Stomach (tissue), 9 donors: ENCODE data around the gene BABAM2. TPM values are rescaled to one million over a fixed set of nuclear protein-coding genes. Genes with fewer than 3 reads are reported as not detected.

Source experiments
- DNase-seq, 2 donors: peaks; one replicate each; pipeline versions ENCODE4 v3.0.0 to v3.0.0-alpha.2; 2013 to 2019
- H3K27ac ChIP-seq, 5 donors: fragments of 200-600 bp in 4 of 5; sonication (generic) in 4 of 5; one replicate each; pipeline ENCODE4 v1.5.1; 2013 to 2019; ENCODE audit warnings: mild to moderate bottlenecking in 1 of 5, moderate library complexity in 1 of 5
- H3K27me3 ChIP-seq, 3 donors: fragments of 200-600 bp; sonication (generic); one replicate each; pipeline ENCODE4 v1.5.1; 2017 to 2019; ENCODE audit warnings: mixed run types in 1 of 3
- H3K36me3 ChIP-seq, 4 donors: fragments of 200-600 bp; sonication (generic); 1 replicate in 3 of 4; 2 replicates in 1 of 4; pipeline ENCODE4 v1.5.1; 2016 to 2019
- H3K4me1 ChIP-seq, 4 donors: fragments of 200-600 bp; sonication (generic); one replicate each; pipeline ENCODE4 v1.5.1; 2016 to 2019
- H3K4me3 ChIP-seq, 4 donors: fragments of 200-600 bp; sonication (generic) in 3 of 4; one replicate each; pipeline ENCODE4 v1.5.1; 2016 to 2019; ENCODE audit warnings: mild to moderate bottlenecking in 1 of 4
- H3K9me3 ChIP-seq, 4 donors: fragments of 200-600 bp; sonication (generic); one replicate each; pipeline ENCODE4 v1.5.1; 2016 to 2019
- CTCF ChIP-seq, 7 experiments: fragments of 450-650 bp in 4 of 7; fragments of 200-600 bp in 3 of 7; sonication (generic) in 3 of 7; IDR thresholded peaks; one replicate each; pipeline ENCODE4 v1.5.1; 2016 to 2019; ENCODE audit warnings: antibody characterized with exemption in 7 of 7, control low read depth in 2 of 7, mild to moderate bottlenecking in 1 of 7
- EP300 ChIP-seq: sonication (generic); formaldehyde crosslinking; IDR thresholded peaks from one replicate; pipeline ENCODE4 v1.6.1; 2017; ENCODE audit warnings: antibody characterized with exemption
- POLR2A ChIP-seq, 4 donors: fragments of 450-650 bp; IDR thresholded peaks; one replicate each; pipeline ENCODE4 v1.6.1; 2016; ENCODE audit warnings: antibody characterized with exemption in 4 of 4, control low read depth in 2 of 4, mild to moderate bottlenecking in 1 of 4, moderate library complexity in 1 of 4
- POLR2AphosphoS5 ChIP-seq, 3 donors: sonication (generic); formaldehyde crosslinking; IDR thresholded peaks; one replicate each; pipeline ENCODE4 v1.6.1; 2016; ENCODE audit warnings: antibody characterized with exemption in 3 of 3
- WGBS, 5 donors: extraction: QIAGEN DNeasy Blood & Tissue Kit in 3 of 5; methylation state at CpG; one replicate each; pipeline versions ENCODE4 v1.1.5 to v1.1.7; 2013 to 2018; 5-methylcytosine and 5-hydroxymethylcytosine counted together
- intact Hi-C: fragments of 100-400 bp; cut with DNase I; formaldehyde crosslinking; loops from one replicate; pipeline ENCODE4 v1.15.1; 2023; ENCODE audit warnings: low total_unique reads
- polyA plus RNA-seq, 3 donors: library from polyadenylated mRNA; stranded (reverse); fragments of 200-250 nt; gene quantifications; one replicate each; pipeline ENCODE4 v1.2.3, GENCODE V29; 2013
- total RNA-seq, 5 donors: library from RNA; depleted of rRNA; stranded (reverse); fragments of >200 nt; gene quantifications; one replicate each; pipeline versions ENCODE4 v1.1.0 to v1.2.3, GENCODE V29; 2014 to 2016
- donor health status: healthy with polysubstance abuse.
- donor health status: Bipolar disorder and iron deficiency.
- donor health status: healthy.

Gene BABAM2
- total and polyA plus RNA-seq, 8 donors, result 14.2 to 41.4 (median 22.8) TPM

DNA sequence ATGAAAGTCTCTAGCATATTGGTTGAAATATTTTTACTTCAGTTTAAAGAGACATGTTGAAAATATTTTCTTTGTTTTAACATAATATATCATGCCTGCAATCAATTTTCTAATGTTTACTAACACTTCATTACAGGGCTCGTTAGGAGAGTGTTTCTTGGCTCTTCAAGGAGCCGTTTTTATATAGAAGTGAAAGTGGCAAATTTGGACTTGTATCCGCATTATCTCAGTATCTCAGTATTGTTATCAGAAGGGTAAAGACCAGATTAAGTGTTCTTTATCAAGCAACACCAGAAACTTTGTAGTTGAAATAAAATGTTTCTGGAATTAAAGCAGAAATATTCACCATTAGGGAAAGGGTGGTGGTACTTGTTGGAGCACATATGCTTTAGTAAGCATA lies 97.8 kb downstream of the BABAM2 start:
- Histone ChIP-seq H3K4me1 (peaks cover 0 to 42% (median 14%) of the 10 kb centered on the region in 4 donors), H3K9me3 (no peaks in the 10 kb centered on the region), H3K27ac (peak overlapping the region in 1 of 5 donors; percentile 16), H3K36me3 (no peaks in the 10 kb centered on the region), H3K4me3 (no peak overlapping the region), H3K27me3 (no peaks in the 10 kb centered on the region)
- no peak for DNase-seq
- 17 to 29% (median 22%) methylated on average over 3 of the region's 3 CpGs for WGBS, 5 donors
- intact Hi-C loops, result no loop called here
- TF ChIP-seq CTCF (IDR thresholded peaks at IDR 0.05), result no peak
- TF ChIP-seq POLR2AphosphoS5 (IDR thresholded peaks at IDR 0.05), result no peak
- TF ChIP-seq EP300, result no peak
- no peak for TF ChIP-seq POLR2A (IDR thresholded peaks at IDR 0.05)

- TF ChIP-seq POLR2AphosphoS5 (IDR thresholded peaks at IDR 0.05) (no peak), CTCF (IDR thresholded peaks at IDR 0.05) (no peak), EP300 (no peak), POLR2A (IDR thresholded peaks at IDR 0.05) (no peak)
- WGBS, 5 donors, result 75 to 92% (median 82%) methylated on average over 2 of the region's 2 CpGs
- no peak for DNase-seq
- Histone ChIP-seq H3K9me3 (no peaks in the 10 kb centered on the region), H3K4me3 (no peak overlapping the region), H3K27ac (peak overlapping the region in 1 of 5 donors; percentile 16), H3K4me1 (peaks cover 0 to 46% (median 14%) of the 10 kb centered on the region in 4 donors), H3K36me3 (no peaks in the 10 kb centered on the region), H3K27me3 (no peaks in the 10 kb centered on the region)
- intact Hi-C loops, result no loop called here
Observed at GRCh38 chr2:27988718-27989117, 98.2 kb downstream of the BABAM2 start.

GRCh38 chr2:27989149-27989548 lies 98.6 kb downstream of the BABAM2 start:
- Histone ChIP-seq H3K36me3 (no peaks in the 10 kb centered on the region), H3K4me3 (no peak overlapping the region), H3K9me3 (no peaks in the 10 kb centered on the region), H3K4me1 (peaks cover 0 to 46% (median 14%) of the 10 kb centered on the region in 4 donors), H3K27ac (no peak overlapping the region), H3K27me3 (no peaks in the 10 kb centered on the region)
- intact Hi-C loops, result no loop called here
- WGBS, 5 donors, result 91 to 99% (median 95%) methylated on average over 2 of the region's 2 CpGs
- no peak for DNase-seq
- TF ChIP-seq POLR2AphosphoS5 (IDR thresholded peaks at IDR 0.05) (no peak), POLR2A (IDR thresholded peaks at IDR 0.05) (no peak), CTCF (IDR thresholded peaks at IDR 0.05) (no peak), EP300 (no peak)

DNA sequence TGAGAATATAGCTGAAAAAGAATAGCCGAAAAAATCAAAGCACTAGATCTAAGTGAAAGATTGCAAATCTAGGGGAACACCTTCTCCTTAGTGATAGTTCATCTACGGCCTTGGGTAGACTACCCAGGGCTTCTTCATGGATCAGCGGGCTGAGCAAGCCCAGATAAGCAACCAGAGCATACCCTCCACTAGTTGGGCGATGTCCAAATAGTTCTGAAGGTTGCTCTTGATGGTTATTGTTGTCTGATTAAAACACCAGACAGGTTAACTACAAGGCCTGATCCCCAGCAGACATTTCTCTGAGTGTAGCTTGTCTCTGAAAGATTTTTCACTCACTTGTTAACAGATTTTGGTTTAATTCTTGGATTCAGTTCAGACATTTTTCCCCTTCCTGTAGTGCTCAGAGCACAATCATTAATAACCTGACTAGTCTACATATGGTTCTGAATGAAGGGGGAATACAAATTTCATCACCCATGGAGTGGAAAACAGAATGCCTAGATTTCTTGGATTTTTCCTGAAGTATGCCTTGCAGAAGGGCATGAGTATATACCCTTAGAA lies 99.6 kb downstream of the BABAM2 start:
- intact Hi-C loops, result no loop called here
- no peak for DNase-seq
- TF ChIP-seq POLR2A (IDR thresholded peaks at IDR 0.05) (no peak), CTCF (IDR thresholded peaks at IDR 0.05) (no peak), EP300 (no peak)
- Histone ChIP-seq H3K9me3 (no peaks in the 10 kb centered on the region), H3K36me3 (no peaks in the 10 kb centered on the region), H3K4me3 (no peak overlapping the region), H3K27me3 (no peaks in the 10 kb centered on the region), H3K27ac (no peak overlapping the region), H3K4me1 (peaks cover 0 to 46% (median 14%) of the 10 kb centered on the region in 4 donors)
- WGBS, 5 donors, result 87 to 95% (median 93%) methylated on average over 4 of the region's 4 CpGs
